Right hindlimb (tissue), 1 donor: ENCODE data around the gene TICAM1.
"Not testable (repeated sequence)": the region's sequence is repeated elsewhere in the genome, so short reads cannot be mapped to it uniquely, and the experiment has no call there.

Experiments
- DNase-seq: peaks from one replicate; pipeline ENCODE4 v3.0.0-alpha.2; 2018

Gene TICAM1

GRCh38 chr19:4803736-4804695 lies 27.5 kb downstream of the TICAM1 start:
- DNase-seq: no peak

- DNase-seq: no peak
Observed at GRCh38 chr19:4802711-4803110, 28.8 kb downstream of the TICAM1 start.

- no peak for DNase-seq
Observed at GRCh38 chr19:4801085-4801619, 30.4 kb downstream of the TICAM1 start.

GRCh38 chr19:4800591-4801081 lies 30.9 kb downstream of the TICAM1 start:
- DNase-seq: no peak

- no peak for DNase-seq
Observed at GRCh38 chr19:4795400-4795799, 36.1 kb downstream of the TICAM1 start.

GRCh38 chr19:4794971-4795370 lies 36.5 kb downstream of the TICAM1 start:
- DNase-seq: no peak

- DNase-seq: not testable (repeated sequence)
Observed at GRCh38 chr19:4793278-4793677, 38.2 kb downstream of the TICAM1 start.

GRCh38 chr19:4792866-4793195 lies 38.7 kb downstream of the TICAM1 start:
- not testable (repeated sequence) for DNase-seq

- not testable (repeated sequence) for DNase-seq
Observed at GRCh38 chr19:4792019-4792865, 39.3 kb downstream of the TICAM1 start.

- peak; percentile 100 for DNase-seq
Observed at GRCh38 chr19:4791183-4792018, 40.1 kb downstream of the TICAM1 start, which contains the start of gene FEM1A. Gene FEM1A, plus strand, starts transcription at chr19:4791734. Its CDS starts 121 bp downstream, at chr19:4791855.

GRCh38 chr19:4786412-4787016 lies 45.0 kb downstream of the TICAM1 start:
- not testable (repeated sequence) for DNase-seq

- no peak for DNase-seq
Observed at GRCh38 chr19:4781801-4782200, 49.7 kb downstream of the TICAM1 start.

GRCh38 chr19:4780860-4781259 lies 50.7 kb downstream of the TICAM1 start:
- no peak for DNase-seq

- DNase-seq: not testable (repeated sequence)
Observed at GRCh38 chr19:4778124-4778523, 53.4 kb downstream of the TICAM1 start.

GRCh38 chr19:4776436-4777211 lies 54.9 kb downstream of the TICAM1 start:
- DNase-seq: no peak

- no peak for DNase-seq
Observed at GRCh38 chr19:4775627-4776152, 55.8 kb downstream of the TICAM1 start.

- no peak for DNase-seq
Observed at GRCh38 chr19:4774136-4774535, 57.4 kb downstream of the TICAM1 start.

GRCh38 chr19:4773047-4773640 lies 58.4 kb downstream of the TICAM1 start:
- no peak for DNase-seq

- DNase-seq: no peak
Observed at GRCh38 chr19:4772566-4772965, 58.9 kb downstream of the TICAM1 start.
